PC-3 (cell line): ENCODE data around the gene ALX4. TPM values are rescaled to one million over a fixed set of nuclear protein-coding genes. Genes with fewer than 3 reads are reported as not detected.

Source experiments
- ATAC-seq: fragments of 200-7000 bp; cut with Tn5 transposase; 2 replicates; pipeline ENCODE4 v1.9.1; 2020; ENCODE audit warnings: mild to moderate bottlenecking, moderate library complexity
- BruUV-seq: library from RNA; stranded (reverse); fragments of 400-500 nt; replicated peaks from 2 replicates; lab custom pipeline; 2021; lab: Mats Ljungman, UMichigan
- CTCF ChIA-PET: fragments of 300-600 bp; sonication (Branson Sonifier 250); formaldehyde crosslinking; loops from one replicate; lab custom pipeline; 2022; ENCODE audit warnings: antibody characterized with exemption; lab: Charles Lee
- POLR2A ChIA-PET: fragments of 300-600 bp; sonication (Branson Sonifier 250); formaldehyde crosslinking; loops from one replicate; lab custom pipeline; 2022; ENCODE audit warnings: antibody characterized with exemption; ENCODE audit not compliant: unreplicated experiment; lab: Charles Lee
- DNase-seq: peaks from one replicate; pipeline ENCODE4 v3.0.0-alpha.2; 2015
- H2AFZ ChIP-seq: fragments of 300-600 bp; sonication (generic); 2 replicates; pipeline ENCODE4 v1.6.0; 2016; ENCODE audit warnings: antibody characterized with exemption, low read length
- H3F3A ChIP-seq: fragments of 300-600 bp; sonication (generic); one replicate; pipeline ENCODE4 v1.6.0; 2017; ENCODE audit warnings: antibody characterized with exemption, low read length, control low read depth, mild to moderate bottlenecking; ENCODE audit not compliant: unreplicated experiment
- H3K27ac ChIP-seq: fragments of 300-600 bp; sonication (generic); 2 replicates; pipeline ENCODE4 v1.5.1; 2016; ENCODE audit warnings: mild to moderate bottlenecking, low read length
- H3K27me3 ChIP-seq: fragments of 300-600 bp; sonication (generic); 2 replicates; pipeline ENCODE4 v1.6.1; 2016; ENCODE audit warnings: low read length, mixed read lengths
- H3K36me3 ChIP-seq: fragments of 300-600 bp; sonication (generic); 2 replicates; pipeline ENCODE4 v1.6.1; 2016; ENCODE audit warnings: low read depth, mixed run types, low read length, mixed read lengths
- H3K4me1 ChIP-seq: fragments of 300-600 bp; sonication (generic); 2 replicates; pipeline ENCODE4 v1.5.1; 2016; ENCODE audit warnings: low read length; ENCODE audit not compliant: insufficient read depth
- H3K4me2 ChIP-seq: fragments of 300-600 bp; sonication (generic); 2 replicates; pipeline ENCODE4 v1.6.0; 2016; ENCODE audit warnings: low read length
- H3K4me3 ChIP-seq: fragments of 300-600 bp; sonication (generic); 2 replicates; pipeline ENCODE4 v1.5.1; 2016; ENCODE audit warnings: mild to moderate bottlenecking, low read length, mixed read lengths
- H3K79me2 ChIP-seq: fragments of 300-600 bp; sonication (generic); 2 replicates; pipeline ENCODE4 v1.6.1; 2017; ENCODE audit warnings: low read length, mixed read lengths
- H3K9ac ChIP-seq: fragments of 300-600 bp; sonication (generic); 2 replicates; pipeline ENCODE4 v1.6.0; 2016; ENCODE audit warnings: mild to moderate bottlenecking, low read length
- H3K9me2 ChIP-seq: fragments of 300-600 bp; sonication (generic); replicated peaks from 2 replicates; pipeline ENCODE4 v1.6.1; 2016; ENCODE audit warnings: mixed run types, low read length, mixed read lengths
- H3K9me3 ChIP-seq: fragments of 300-600 bp; sonication (generic); 2 replicates; pipeline ENCODE4 v1.6.1; 2016; ENCODE audit warnings: low read length, mixed read lengths
- H4K20me1 ChIP-seq: fragments of 300-600 bp; sonication (generic); 2 replicates; pipeline ENCODE4 v1.6.1; 2016; ENCODE audit warnings: low read length, mixed read lengths
- EZH2 ChIP-seq: fragments of 300-600 bp; sonication (generic); IDR thresholded peaks from one replicate; pipeline ENCODE4 v1.6.1; 2017; ENCODE audit warnings: antibody characterized with exemption, mild to moderate bottlenecking, low read length; ENCODE audit not compliant: unreplicated experiment
- EZH2phosphoT487 ChIP-seq: fragments of 300-600 bp; sonication (generic); IDR thresholded peaks from 2 replicates; pipeline ENCODE4 v1.6.1; 2018; ENCODE audit warnings: mild to moderate bottlenecking, antibody characterized with exemption, low read length, borderline replicate concordance
- intact Hi-C: fragments of 100-400 bp; cut with micrococcal nuclease; formaldehyde crosslinking; loops from 2 replicates; pipeline ENCODE4 v1.9.0; 2023
- total RNA-seq: library from RNA; depleted of rRNA; stranded (reverse); fragments of >200 nt; gene quantifications from 2 replicates; pipeline ENCODE4 v1.2.3, GENCODE V29; 2014
- TF ChIP-seq, protein P1 (sequence below): fragments of 300-600 bp; sonication (generic); conservative IDR thresholded peaks from 2 replicates; pipeline ENCODE4 v1.5.1; 2017; ENCODE audit warnings: antibody characterized with exemption, low read depth, mild to moderate bottlenecking, low read length

The ALX4 gene
- total RNA-seq, 1 experiment from 2014 or later = not detected

DNA sequence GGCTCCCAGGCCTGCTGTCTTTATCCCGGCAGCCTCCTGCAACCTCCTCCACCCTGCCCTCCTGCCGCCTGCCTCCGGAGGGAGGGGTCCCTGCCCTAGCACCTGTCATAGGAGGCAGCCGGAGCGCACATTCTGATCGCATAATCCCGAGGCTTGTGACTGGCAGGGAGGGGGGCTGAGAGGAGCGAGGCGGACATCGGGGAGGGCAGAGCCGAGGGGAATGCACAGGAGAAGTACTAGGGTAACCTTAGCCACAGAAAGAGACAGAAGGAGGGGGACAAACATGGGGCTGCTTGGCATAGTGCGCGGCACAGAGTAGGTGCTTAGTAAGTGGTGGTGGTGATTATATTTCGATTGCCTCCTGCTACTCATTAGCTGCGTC, 9.2 kb upstream of the ALX4 start:
- Histone ChIP-seq H2AFZ (no peak overlapping the region), H3F3A (no peaks in the 10 kb centered on the region), H3K4me3 (no peak overlapping the region), H3K4me2 (no peak overlapping the region), H3K79me2 (no peaks in the 10 kb centered on the region), H3K27ac (no peak overlapping the region), H3K9ac (no peak overlapping the region), H3K36me3 (no peaks in the 10 kb centered on the region), H3K9me3 (no peaks in the 10 kb centered on the region), H3K4me1 (peaks cover 8% of the 10 kb centered on the region), H3K27me3 (peaks cover 98% of the 10 kb centered on the region), H3K9me2 (no peaks in the 10 kb centered on the region), H4K20me1 (no peaks in the 10 kb centered on the region)
- intact Hi-C loops = no loop called here
- ChIA-PET CTCF (no interaction called here), POLR2A (no interaction called here)
- TF ChIP-seq, protein P1, sequence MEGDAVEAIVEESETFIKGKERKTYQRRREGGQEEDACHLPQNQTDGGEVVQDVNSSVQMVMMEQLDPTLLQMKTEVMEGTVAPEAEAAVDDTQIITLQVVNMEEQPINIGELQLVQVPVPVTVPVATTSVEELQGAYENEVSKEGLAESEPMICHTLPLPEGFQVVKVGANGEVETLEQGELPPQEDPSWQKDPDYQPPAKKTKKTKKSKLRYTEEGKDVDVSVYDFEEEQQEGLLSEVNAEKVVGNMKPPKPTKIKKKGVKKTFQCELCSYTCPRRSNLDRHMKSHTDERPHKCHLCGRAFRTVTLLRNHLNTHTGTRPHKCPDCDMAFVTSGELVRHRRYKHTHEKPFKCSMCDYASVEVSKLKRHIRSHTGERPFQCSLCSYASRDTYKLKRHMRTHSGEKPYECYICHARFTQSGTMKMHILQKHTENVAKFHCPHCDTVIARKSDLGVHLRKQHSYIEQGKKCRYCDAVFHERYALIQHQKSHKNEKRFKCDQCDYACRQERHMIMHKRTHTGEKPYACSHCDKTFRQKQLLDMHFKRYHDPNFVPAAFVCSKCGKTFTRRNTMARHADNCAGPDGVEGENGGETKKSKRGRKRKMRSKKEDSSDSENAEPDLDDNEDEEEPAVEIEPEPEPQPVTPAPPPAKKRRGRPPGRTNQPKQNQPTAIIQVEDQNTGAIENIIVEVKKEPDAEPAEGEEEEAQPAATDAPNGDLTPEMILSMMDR = no peak
- TF ChIP-seq EZH2phosphoT487 = no peak
- TF ChIP-seq EZH2 = no peak
- no peak for DNase-seq
- BruUV-seq = no TSS peak
- no peak for ATAC-seq

DNA sequence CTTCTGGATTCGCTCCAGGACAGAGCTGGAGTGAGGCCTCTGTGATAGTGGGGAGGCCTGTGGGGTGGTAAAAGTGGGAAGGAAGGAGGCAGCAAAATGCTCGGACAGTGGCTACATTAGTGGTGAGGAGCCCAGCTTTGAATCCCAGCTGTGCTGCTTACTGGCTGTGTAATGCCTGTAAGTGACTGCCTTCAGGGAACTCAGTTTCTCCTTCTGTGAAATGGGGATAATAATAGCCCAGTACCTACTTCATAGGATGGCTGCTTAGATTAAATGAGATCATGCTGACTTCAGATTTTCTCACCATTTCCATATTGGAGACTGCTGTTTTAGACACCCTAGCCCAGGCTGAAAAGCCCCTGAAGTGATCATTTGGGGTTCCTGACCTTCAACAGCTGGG, 8.4 kb upstream of the ALX4 start:
- no peaks in the 10 kb centered on the region for H3K79me2 ChIP-seq
- intact Hi-C loops = no loop called here
- no peak overlapping the region for H3K27ac ChIP-seq
- no peaks in the 10 kb centered on the region for H3K36me3 ChIP-seq
- DNase-seq (no peak), ATAC-seq (no peak)
- no TSS peak for BruUV-seq
- no peaks in the 10 kb centered on the region for H4K20me1 ChIP-seq
- CTCF ChIA-PET = no interaction called here
- no peaks in the 10 kb centered on the region for H3K9me3 ChIP-seq
- no peak overlapping the region for H2AFZ ChIP-seq
- TF ChIP-seq EZH2phosphoT487 (no peak), EZH2 (no peak)
- TF ChIP-seq, protein P1 = no peak
- H3K9me2 ChIP-seq = no peaks in the 10 kb centered on the region
- peaks cover 98% of the 10 kb centered on the region for H3K27me3 ChIP-seq
- H3K4me1 ChIP-seq = peaks cover 8% of the 10 kb centered on the region
- POLR2A ChIA-PET = no interaction called here
- no peaks in the 10 kb centered on the region for H3F3A ChIP-seq
- H3K4me3 ChIP-seq = no peak overlapping the region
- no peak overlapping the region for H3K9ac ChIP-seq
- H3K4me2 ChIP-seq = no peak overlapping the region

DNA sequence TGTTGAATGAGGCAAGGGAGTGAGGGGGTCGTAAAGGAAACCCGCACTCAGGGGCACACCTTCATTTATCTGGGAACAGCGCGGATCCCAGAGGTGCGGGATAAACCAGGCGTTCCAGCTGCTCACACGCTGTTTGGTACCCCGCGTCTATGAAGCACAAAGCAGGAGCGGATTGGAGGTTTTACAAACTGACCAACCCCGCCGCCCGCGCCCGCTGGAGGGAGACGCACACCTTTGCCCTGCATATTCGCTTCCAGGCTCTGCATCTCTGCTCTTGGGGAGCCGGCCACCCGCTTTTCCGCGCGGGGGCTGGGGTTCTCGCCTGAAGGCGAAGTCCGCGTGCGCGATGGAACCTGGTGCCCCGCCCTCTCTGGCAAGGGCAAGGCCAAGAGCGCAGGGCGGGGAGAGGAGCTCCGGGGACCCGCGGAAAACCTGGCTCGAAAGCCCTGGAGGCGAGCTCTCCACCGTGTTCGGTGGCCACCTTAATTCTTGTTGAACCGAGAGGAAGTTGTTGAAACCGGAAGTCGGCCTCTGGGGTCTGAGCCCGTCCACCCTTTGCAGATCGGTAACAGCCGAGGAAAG, 6.8 kb upstream of the ALX4 start:
- CTCF ChIA-PET = no interaction called here
- Histone ChIP-seq H3K4me1 (peaks cover 8% of the 10 kb centered on the region), H3K9me3 (no peaks in the 10 kb centered on the region), H3F3A (no peaks in the 10 kb centered on the region), H3K27me3 (peaks cover 97% of the 10 kb centered on the region), H3K4me2 (peak overlapping the region; percentile 71), H4K20me1 (no peaks in the 10 kb centered on the region), H3K79me2 (no peaks in the 10 kb centered on the region), H3K36me3 (no peaks in the 10 kb centered on the region), H3K4me3 (peak overlapping the region; percentile 50), H3K27ac (no peak overlapping the region), H3K9me2 (no peaks in the 10 kb centered on the region), H2AFZ (peak overlapping the region; percentile 45; the same call in 1 of the 2 replicates), H3K9ac (no peak overlapping the region)
- POLR2A ChIA-PET = no interaction called here
- TF ChIP-seq, protein P1 = no peak
- TF ChIP-seq EZH2phosphoT487 = no peak
- no peak for TF ChIP-seq EZH2
- DNase-seq (no peak), ATAC-seq (peak; percentile 29)
- BruUV-seq = no TSS peak
- intact Hi-C loops = no loop called here
